WI38 (cell line): Measurements from ENCODE around the gene IRAK3.

Source experiments
- H3K4me3 ChIP-seq: 2 replicates; pipeline ENCODE4 v1.5.1; 2011; ENCODE audit warnings: low read depth, mild to moderate bottlenecking, control low read depth, low read length
- TF ChIP-seq, protein P1 (sequence below): IDR thresholded peaks from 2 replicates; pipeline ENCODE4 v1.5.1; 2012; ENCODE audit warnings: low read depth, mild to moderate bottlenecking, control low read depth, low read length

Gene IRAK3

DNA sequence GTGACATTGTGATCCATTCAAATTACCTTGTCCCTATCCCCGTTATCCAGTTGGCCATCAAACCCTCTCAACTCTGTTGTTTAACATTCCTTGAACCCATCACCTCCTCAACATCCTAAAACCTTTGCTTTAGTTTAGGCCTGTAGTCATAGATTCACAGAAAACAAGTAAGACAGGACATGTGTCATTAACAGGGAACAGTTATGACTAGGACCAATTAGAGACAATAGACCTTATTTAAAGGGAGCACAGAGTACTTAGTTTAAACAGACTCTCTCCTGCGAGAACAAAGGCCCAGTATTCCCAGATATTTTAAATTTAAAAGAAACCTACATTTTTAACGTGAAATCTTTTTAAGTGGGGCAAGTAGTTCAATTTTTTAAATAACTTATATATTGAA is 93.2 kb downstream of the IRAK3 start:
- TF ChIP-seq, protein P1, sequence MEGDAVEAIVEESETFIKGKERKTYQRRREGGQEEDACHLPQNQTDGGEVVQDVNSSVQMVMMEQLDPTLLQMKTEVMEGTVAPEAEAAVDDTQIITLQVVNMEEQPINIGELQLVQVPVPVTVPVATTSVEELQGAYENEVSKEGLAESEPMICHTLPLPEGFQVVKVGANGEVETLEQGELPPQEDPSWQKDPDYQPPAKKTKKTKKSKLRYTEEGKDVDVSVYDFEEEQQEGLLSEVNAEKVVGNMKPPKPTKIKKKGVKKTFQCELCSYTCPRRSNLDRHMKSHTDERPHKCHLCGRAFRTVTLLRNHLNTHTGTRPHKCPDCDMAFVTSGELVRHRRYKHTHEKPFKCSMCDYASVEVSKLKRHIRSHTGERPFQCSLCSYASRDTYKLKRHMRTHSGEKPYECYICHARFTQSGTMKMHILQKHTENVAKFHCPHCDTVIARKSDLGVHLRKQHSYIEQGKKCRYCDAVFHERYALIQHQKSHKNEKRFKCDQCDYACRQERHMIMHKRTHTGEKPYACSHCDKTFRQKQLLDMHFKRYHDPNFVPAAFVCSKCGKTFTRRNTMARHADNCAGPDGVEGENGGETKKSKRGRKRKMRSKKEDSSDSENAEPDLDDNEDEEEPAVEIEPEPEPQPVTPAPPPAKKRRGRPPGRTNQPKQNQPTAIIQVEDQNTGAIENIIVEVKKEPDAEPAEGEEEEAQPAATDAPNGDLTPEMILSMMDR: no peak
- no peak overlapping the region for H3K4me3 ChIP-seq

DNA sequence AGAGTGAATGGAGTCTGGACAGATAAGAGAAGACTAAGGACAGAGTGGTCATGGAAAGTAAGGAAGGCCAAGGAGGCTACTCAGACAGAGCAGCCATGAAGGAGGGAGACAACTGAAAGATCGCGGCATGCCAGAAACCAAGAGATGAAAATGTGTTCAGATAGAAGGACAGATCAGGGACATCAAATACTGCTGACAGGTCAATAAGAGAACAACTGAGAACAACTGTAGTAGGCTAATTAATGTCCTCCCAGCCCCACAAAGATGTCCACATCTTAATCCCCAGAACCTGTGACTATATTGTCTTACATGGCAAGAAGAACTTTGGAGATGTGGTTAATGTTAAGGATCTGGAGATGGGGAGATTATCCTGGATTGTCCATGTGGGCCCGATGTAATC is 98.3 kb downstream of the IRAK3 start:
- H3K4me3 ChIP-seq: no peak overlapping the region
- TF ChIP-seq, protein P1: no peak

DNA sequence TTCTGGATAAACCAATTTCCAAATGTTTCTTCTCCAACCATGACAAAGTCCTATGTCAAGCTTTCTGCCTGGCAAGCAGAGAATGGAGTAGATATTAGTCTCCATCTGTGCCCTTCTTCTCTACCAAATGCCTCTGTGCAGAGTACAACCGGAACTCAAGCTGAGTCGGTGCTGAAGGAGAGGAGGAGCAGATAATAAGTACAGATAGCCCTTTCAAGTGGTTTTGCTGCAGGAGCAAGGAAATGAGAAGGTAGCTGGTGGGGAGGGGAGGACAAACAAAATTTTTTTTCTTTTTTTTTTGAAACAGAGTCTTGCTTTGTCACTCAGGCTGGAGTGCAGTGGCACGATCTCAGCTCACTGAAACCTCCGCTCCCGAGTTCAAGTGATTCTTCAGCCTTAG is 99.1 kb downstream of the IRAK3 start:
- TF ChIP-seq, protein P1: no peak
- H3K4me3 ChIP-seq: no peak overlapping the region

DNA sequence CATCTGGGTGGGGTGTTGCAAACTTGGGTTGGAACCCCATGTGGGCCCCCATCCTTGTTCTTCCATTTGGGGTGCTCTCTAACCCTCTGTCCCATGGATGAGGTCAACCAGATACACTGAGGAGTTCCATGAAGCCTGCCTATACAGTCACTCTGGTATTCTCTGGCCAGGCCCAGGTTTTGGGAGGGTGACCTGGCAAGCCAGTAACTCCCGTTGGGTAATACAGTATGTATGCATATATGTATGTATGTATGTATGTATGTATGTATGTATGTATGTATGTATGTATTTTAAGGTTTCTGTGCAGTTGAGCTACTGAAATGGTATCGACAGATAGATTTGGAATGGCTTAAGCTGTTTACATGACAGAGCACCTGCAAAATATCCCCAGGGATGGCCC is 100.5 kb downstream of the IRAK3 start:
- TF ChIP-seq, protein P1: no peak

DNA sequence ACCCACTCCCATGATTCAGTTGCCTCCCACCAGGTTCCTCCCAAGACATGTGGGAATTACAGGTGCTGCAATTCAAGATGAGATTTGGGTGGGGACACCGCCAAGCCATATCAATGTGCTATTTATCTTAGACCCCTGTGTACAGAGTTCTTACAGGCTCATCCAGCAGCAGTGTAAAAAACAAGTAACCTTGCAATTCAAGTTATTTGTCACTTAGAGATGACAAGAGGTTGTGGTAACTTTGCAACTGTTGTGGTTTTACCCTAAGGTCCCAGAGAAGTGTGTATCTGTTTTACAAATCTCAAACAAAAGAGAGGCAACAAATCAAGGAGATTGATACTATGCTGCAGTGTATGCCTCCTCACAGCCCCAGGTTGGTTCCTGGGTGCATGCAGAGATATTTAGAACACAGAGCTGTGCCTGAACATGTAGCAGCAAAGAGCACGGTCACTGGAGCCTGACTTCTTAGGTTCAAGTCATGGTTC is 101.7 kb downstream of the IRAK3 start:
- no peak overlapping the region for H3K4me3 ChIP-seq
- TF ChIP-seq, protein P1: no peak

More for the DNA sequence above, 100.5 kb downstream of the IRAK3 start:
- no peak overlapping the region for H3K4me3 ChIP-seq

DNA sequence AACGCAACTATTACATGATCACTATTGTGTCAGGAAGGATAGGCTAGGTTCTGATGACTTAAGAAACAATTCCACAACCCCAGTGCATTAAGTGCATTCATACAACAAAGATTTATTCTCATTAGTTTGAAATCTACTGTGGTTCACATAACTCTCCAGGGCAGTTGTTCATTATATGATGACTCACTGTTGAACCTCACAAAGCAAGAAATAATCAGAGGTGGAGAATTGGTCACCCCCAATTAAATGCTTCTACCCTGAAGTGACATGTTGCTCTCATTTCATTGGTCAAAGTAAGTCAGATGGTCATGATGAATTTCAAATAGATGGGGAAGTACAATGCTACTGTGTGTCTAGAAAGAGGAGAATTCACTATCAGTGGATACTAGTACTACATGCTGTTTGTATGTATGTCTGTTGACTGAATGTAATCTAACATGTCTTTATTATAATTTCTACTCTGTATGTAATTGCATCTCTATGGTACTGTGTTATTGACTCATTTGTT is 107.2 kb downstream of the IRAK3 start:
- no peak overlapping the region for H3K4me3 ChIP-seq
- TF ChIP-seq, protein P1: no peak

DNA sequence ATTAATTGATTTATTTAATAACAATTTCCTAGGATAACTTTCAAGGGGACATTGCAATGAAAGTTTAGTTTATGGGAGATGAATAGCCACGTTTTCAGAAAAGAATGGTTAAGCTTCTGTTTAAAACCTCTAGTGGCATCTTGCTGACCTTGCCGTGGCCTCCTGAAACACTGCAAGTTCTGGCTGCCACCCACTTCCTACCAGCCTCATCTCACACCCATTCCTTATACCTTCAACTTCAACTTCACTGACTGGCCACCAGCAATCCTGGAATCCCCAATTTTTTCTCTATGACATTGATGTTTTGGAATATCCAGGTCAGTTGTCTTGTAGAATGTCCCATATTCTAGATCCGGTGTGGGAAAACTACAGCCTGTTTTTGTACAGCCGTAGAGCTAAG is 108.1 kb downstream of the IRAK3 start:
- H3K4me3 ChIP-seq: no peak overlapping the region
- TF ChIP-seq, protein P1: no peak
